Left lobe of liver (tissue), 2 donors: ENCODE data around the gene CRTC3. TPM values are rescaled to one million over a fixed set of nuclear protein-coding genes. Genes with fewer than 3 reads are reported as not detected.

Experiments used
- ATAC-seq: fragments of 200-7000 bp; cut with Tn5 transposase; one replicate; pipeline ENCODE4 v1.9.1; 2020; ENCODE audit warnings: mild to moderate bottlenecking, moderate library complexity
- DNase-seq: peaks from one replicate; pipeline ENCODE4 v3.0.0-alpha.2; 2020; ENCODE audit warnings: low spot score
- total RNA-seq: library from RNA; stranded (reverse); gene quantifications from one replicate; pipeline ENCODE4 v1.2.1, GENCODE V29; 2021
- donor health status: DM: no; HTN: no; CAD: no; lungs with moderate emphysema.
- donor health status: DM: no; HTN: yes; CAD: no.

Gene CRTC3
- total RNA-seq, 1 donor from 2014 or later, result 14.7 TPM

GRCh38 chr15:90691369-90691768, 161.6 kb downstream of the CRTC3 start:
- no peak for DNase-seq
- no peak for ATAC-seq

- DNase-seq (no peak), ATAC-seq (no peak)
Measured at GRCh38 chr15:90691982-90692773, 162.5 kb downstream of the CRTC3 start.

Other genes with a start within 250 kb of the CRTC3 start
- 1.4 TPM for gene ZNF774, start 177.6 kb upstream of the CRTC3 start, total RNA-seq
- 10.9 TPM for gene IQGAP1, start 141.7 kb upstream of the CRTC3 start, total RNA-seq
- gene BLM, start 187.4 kb downstream of the CRTC3 start, total RNA-seq, result 0.68 TPM